HG03108 (cell line): ENCODE data around the gene CPSF3.
"Not testable (repeated sequence)": the region's sequence is repeated elsewhere in the genome, so short reads cannot be mapped to it uniquely, and the experiment has no call there.

Source experiments
- ATAC-seq: cut with Tn5 transposase; IDR thresholded peaks from one replicate; pipeline ENCODE4 v1.9.1; 2021; ENCODE audit warnings: moderate library complexity; ENCODE audit not compliant: unreplicated experiment

The CPSF3 gene

DNA sequence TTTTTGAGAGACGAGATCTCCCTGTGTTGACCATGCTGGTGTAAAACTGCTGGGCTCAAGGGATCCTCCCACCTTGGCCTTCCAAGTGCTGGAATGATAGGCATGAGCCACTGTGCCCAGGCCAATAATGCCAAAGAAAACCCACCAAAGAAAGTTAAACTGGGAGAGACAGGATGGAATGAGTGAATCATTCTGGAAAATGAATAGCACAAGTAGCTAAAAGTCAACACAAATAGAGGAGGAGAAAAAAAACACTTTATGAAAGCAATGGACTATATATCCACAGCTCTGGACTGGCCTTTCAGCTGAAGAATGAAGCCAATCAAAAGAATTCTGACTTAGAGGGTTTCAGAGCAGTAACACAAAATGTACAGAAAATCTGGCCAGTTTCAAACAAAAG lies 74.8 kb downstream of the CPSF3 start:
- no peak for ATAC-seq

DNA sequence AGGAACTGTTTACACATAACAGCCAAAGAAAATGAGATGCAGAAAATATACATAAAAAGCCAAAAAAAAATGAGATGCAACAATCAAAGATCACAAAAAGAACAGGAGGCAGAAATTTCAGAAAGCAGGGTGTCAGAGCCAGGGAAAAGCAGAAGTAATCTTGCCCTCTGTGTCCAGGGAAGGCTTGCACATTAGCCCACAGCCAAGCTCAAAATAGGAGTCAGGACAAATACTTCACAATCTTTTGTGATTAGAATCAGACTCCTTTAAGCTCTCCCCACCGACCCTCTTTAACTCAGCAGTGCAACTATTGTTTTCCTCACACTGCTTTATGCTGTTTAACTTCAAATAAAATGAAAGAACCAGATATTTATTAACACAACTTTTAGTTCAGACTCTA lies 85.5 kb downstream of the CPSF3 start:
- ATAC-seq = no peak

DNA sequence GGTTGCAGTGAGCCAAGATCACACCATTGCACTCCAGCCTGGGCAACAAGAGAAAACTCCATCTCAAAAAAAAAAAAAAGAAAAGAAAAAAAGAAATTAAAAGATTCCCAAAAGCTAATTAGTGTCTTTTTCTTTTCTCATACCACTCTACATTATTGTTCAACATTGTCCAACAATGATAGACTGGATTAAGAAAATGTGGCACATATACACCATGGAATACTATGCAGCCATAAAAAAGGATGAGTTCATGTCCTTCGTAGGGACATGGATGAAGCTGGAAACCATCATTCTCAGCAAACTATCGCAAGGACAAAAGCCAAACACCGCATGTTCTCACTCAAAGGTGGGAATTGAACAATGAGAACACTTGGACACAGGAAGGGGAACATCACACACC lies 90.5 kb downstream of the CPSF3 start:
- ATAC-seq = not testable (repeated sequence)

DNA sequence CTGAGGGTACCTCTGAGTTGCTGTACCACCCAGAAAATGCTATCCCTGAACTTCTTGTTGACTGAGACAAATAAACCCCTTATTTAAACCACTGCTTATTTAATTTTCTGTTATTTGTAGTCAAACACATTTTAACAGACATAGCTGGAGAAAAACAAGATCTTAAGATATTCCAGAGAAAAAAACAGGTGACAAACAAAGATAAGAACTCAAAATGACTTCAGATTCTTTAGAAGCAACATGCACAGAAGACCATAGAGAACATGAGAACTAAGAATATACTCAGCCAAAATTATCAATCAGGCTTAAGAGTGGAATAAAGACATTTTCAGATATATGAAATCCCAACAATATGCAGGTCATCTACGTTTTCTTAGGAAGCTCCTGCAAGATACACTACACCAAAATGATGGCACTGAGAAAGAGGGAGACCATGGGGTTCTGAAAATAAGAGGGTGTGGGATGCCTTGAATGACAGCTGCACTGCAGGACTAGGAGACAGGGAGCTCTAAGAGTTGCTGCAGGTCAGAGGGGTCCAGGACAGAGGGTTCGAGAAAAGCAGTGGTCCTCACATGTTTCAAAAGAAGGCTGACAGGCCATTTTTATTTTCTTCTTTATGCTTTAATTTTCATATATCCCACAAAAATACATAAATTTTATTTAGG lies 93.8 kb downstream of the CPSF3 start:
- ATAC-seq = no peak

DNA sequence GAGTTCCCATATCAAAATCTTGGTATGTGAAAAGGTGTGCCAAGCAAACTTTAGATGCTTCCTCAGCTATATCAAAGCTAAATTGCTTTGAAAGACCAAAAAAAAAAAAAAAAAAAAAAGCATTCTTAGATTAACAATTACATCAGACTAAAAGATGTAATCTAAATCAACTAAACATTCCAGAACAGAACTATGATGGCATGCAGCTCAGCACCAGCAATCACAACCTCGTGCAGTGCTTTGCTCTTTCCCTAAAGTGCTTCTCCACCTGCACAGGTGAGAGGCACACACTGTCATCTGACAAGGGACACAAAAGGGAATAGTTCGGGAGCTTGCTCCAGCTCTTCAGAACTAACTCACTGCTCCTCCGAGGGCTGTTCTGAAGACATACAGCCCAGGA lies 94.7 kb downstream of the CPSF3 start:
- ATAC-seq = no peak

DNA sequence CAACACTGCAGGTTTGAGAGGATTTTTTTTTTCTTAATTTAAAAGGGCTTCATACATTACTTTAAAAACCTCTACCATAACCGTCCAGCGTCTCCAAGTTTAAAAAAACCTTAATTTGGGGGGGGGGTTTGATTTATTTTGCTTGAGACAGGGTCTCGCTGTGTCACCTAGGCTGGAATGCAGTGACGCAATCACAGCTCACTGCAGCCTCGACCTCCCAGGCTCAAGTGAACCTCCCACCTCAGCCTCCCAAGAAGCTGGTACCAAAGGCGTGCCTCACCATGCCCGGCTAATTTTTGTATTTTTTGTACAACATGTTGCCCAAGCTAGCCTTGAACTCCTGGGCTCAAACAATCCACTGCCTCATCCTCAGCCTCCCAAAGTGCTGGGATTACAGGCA lies 95.3 kb downstream of the CPSF3 start:
- ATAC-seq = no peak

DNA sequence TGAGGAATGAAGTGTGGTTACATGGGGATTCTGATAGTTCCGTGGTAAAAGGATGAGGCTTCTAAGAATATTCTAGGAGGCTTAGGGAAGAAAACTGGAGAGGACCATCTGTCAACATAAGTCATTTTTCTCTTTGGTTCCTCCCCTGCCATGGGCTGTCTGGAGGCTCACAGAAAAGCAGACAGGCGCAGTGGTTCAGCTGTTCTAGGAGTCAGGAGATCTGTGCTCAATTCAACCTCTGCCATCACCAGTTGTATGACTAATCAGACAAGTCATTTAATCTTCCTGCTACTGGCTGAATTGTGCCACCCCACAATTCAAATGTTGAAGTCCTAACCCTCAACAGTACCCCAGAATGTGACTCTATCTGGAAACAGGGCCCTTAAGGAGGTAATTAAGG lies 95.8 kb downstream of the CPSF3 start:
- no peak for ATAC-seq
